ENCODE data around the gene EGFL6.

EGFL6 gene

DNA sequence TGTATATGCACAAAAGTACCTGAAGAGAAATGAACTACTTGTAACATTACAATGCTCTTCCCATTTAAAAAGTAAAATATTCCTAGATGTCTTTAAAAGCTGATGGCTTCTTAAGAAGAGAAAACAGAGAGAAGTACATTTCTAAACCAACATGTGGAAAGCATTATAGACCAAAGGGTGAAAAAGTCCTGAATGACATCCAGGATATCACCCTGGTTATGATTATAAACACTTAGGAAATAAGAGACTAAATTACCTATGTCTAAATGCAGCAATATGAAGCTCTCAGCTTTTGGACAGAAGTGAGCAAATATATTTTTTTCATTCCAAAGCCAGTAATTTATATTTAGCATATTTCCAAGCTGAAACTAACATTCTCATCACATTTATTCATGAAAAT is 21.7 kb upstream of the EGFL6 start:
- no peak for DNase-seq (ENCODE audit: extremely low spot score)
- CTCF ChIA-PET: no interaction called here
- POLR2A ChIA-PET: no interaction called here
- TF ChIP-seq ZNF384 (IDR thresholded peaks at IDR 0.05) (no peak), PKNOX1 (IDR thresholded peaks at IDR 0.05) (no peak), SP1 (IDR thresholded peaks at IDR 0.05) (no peak), BHLHE40 (IDR thresholded peaks at IDR 0.05; ENCODE audit: borderline replicate concordance) (no peak), FOXA1 (IDR thresholded peaks at IDR 0.05) (no peak), L3MBTL2 (conservative IDR thresholded peaks at IDR 0.05) (no peak)

GRCh38 chrX:13550346-13550745 is 19.1 kb upstream of the EGFL6 start:
- no peak for DNase-seq (ENCODE audit: extremely low spot score)
- POLR2A ChIA-PET: no interaction called here
- TF ChIP-seq LEF1 (IDR thresholded peaks at IDR 0.05; ENCODE audit: borderline replicate concordance) (no peak), SUZ12 (IDR thresholded peaks at IDR 0.05) (no peak), L3MBTL2 (conservative IDR thresholded peaks at IDR 0.05) (no peak), ELF4 (IDR thresholded peaks at IDR 0.05) (no peak), SP1 (IDR thresholded peaks at IDR 0.05) (no peak), FOXA1 (IDR thresholded peaks at IDR 0.05) (no peak), FOXK2 (IDR thresholded peaks at IDR 0.05) (no peak), TARDBP (IDR thresholded peaks at IDR 0.05) (no peak), NFRKB (IDR thresholded peaks at IDR 0.05) (no peak), BHLHE40 (IDR thresholded peaks at IDR 0.05; ENCODE audit: borderline replicate concordance) (no peak), ARNT (IDR thresholded peaks at IDR 0.05) (no peak), FOXM1 (IDR thresholded peaks at IDR 0.05; ENCODE audit: borderline replicate concordance) (no peak), CTBP1 (IDR thresholded peaks at IDR 0.05; ENCODE audit: borderline replicate concordance) (no peak), HDGF (IDR thresholded peaks at IDR 0.05; ENCODE audit: borderline replicate concordance) (no peak), PKNOX1 (IDR thresholded peaks at IDR 0.05) (no peak), ZNF384 (IDR thresholded peaks at IDR 0.05) (no peak)
- CTCF ChIA-PET: no interaction called here

GRCh38 chrX:13551610-13552009 is 17.8 kb upstream of the EGFL6 start:
- ChIA-PET POLR2A (no interaction called here), CTCF (no interaction called here)
- no peak for DNase-seq (ENCODE audit: extremely low spot score)
- TF ChIP-seq LEF1 (IDR thresholded peaks at IDR 0.05; ENCODE audit: borderline replicate concordance): no peak

DNA sequence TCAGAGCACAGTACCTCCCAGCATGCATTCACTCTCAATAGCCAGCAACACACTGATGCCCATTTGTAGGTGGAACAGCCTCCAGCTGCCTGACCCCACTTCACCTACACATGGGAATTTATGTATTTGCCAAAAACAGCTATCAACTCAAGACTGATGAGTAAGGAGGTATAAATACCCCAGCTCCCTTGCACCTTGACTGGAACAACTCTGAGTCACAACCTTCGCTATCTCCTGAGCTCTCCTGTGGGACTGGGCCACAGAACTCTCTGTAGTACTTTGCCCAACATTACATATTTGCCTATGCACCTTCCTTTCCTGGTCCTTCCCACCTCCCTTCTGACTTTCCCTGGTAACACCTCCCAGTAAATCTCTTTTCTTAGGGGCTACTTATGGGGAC is 16.5 kb upstream of the EGFL6 start:
- ChIA-PET CTCF (no interaction called here), POLR2A (no interaction called here)
- TF ChIP-seq SUZ12 (IDR thresholded peaks at IDR 0.05) (no peak), TARDBP (IDR thresholded peaks at IDR 0.05) (no peak), LEF1 (IDR thresholded peaks at IDR 0.05; ENCODE audit: borderline replicate concordance) (no peak), FOXA1 (IDR thresholded peaks at IDR 0.05) (no peak), ELF4 (IDR thresholded peaks at IDR 0.05) (no peak), L3MBTL2 (conservative IDR thresholded peaks at IDR 0.05) (no peak), NFRKB (IDR thresholded peaks at IDR 0.05) (no peak), PKNOX1 (IDR thresholded peaks at IDR 0.05) (no peak)
- no peak for DNase-seq (ENCODE audit: extremely low spot score)

DNA sequence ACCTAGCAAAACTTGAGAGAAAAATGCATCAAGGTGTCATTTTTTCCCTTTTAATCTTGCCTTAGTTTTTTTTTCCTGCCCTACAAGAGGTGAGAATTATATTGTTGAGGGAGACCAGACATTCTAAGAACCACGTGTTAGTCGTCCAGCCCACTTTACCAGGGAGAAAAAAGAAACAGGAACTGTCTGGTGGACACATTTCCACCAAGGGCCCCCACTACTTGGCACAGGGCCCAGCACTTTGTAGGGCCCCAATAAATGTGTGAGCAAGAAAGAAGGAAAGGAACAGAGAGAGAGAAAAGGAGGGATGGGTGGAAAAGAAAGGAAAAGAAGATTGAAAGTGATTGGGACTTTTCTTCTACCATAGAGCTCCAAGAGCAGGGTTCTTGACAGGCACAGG is 3.9 kb upstream of the EGFL6 start:
- CTCF ChIA-PET: no interaction called here
- POLR2A ChIA-PET: no interaction called here
- no peak for TF ChIP-seq SP1 (IDR thresholded peaks at IDR 0.05)
- no peak for TF ChIP-seq TARDBP (IDR thresholded peaks at IDR 0.05)
- no peak for TF ChIP-seq FOXA1 (IDR thresholded peaks at IDR 0.05)
- TF ChIP-seq SUZ12 (IDR thresholded peaks at IDR 0.05): no peak
- no peak for TF ChIP-seq CTBP1 (IDR thresholded peaks at IDR 0.05; ENCODE audit: borderline replicate concordance)
- TF ChIP-seq FOXK2 (IDR thresholded peaks at IDR 0.05): no peak
- TF ChIP-seq LEF1 (IDR thresholded peaks at IDR 0.05; ENCODE audit: borderline replicate concordance): no peak
- TF ChIP-seq FOXM1 (IDR thresholded peaks at IDR 0.05; ENCODE audit: borderline replicate concordance): no peak
- TF ChIP-seq L3MBTL2 (conservative IDR thresholded peaks at IDR 0.05): no peak
- no peak for TF ChIP-seq HDGF (IDR thresholded peaks at IDR 0.05; ENCODE audit: borderline replicate concordance)
- no peak for TF ChIP-seq PKNOX1 (IDR thresholded peaks at IDR 0.05)
- TF ChIP-seq ELF4 (IDR thresholded peaks at IDR 0.05): no peak
- no peak for TF ChIP-seq BHLHE40 (IDR thresholded peaks at IDR 0.05; ENCODE audit: borderline replicate concordance)
- no peak for TF ChIP-seq NFRKB (IDR thresholded peaks at IDR 0.05)
- no peak for TF ChIP-seq ARNT (IDR thresholded peaks at IDR 0.05)
- TF ChIP-seq ZNF384 (IDR thresholded peaks at IDR 0.05): no peak
- no peak for DNase-seq (ENCODE audit: extremely low spot score)

DNA sequence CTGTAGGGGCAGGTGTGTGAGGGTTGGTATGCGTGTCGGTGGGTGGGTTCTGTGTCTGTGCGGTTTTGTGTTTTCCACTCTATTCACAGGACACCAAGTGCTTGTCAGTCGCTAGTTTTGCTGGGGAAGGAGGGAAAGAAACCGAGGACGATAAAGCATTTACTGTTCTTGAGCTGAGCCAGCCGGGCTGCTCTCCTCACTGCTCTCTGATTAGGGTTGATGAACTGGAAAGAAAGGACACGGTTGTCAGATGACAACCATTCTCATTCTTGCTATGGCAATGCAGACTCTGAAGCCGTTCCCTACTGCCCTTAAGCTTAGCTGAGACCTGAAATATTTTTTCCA is 832 bp downstream of the EGFL6 start:
- TF ChIP-seq LEF1 (IDR thresholded peaks at IDR 0.05; ENCODE audit: borderline replicate concordance) (no peak), BHLHE40 (IDR thresholded peaks at IDR 0.05; ENCODE audit: borderline replicate concordance) (no peak), FOXK2 (IDR thresholded peaks at IDR 0.05) (no peak), FOXM1 (IDR thresholded peaks at IDR 0.05; ENCODE audit: borderline replicate concordance) (no peak), HDGF (IDR thresholded peaks at IDR 0.05; ENCODE audit: borderline replicate concordance) (no peak), ARNT (IDR thresholded peaks at IDR 0.05) (no peak), L3MBTL2 (conservative IDR thresholded peaks at IDR 0.05) (no peak), CTBP1 (IDR thresholded peaks at IDR 0.05; ENCODE audit: borderline replicate concordance) (no peak)
- ChIA-PET POLR2A (no interaction called here), CTCF (no interaction called here)
- no peak for DNase-seq (ENCODE audit: extremely low spot score)
